A549 treated with CORT108297 at 1 μM for 4 hours (cell line): ENCODE results near the gene GPR45. TPM values are rescaled to one million over a fixed set of nuclear protein-coding genes. Genes with fewer than 3 reads are reported as not detected.

Experiments used
- total RNA-seq: library from RNA; stranded (reverse); fragments of 200-300 nt; extraction: Qiagen RNA extraction; gene quantifications from 5 replicates; pipeline ENCODE4 v1.2.3, GENCODE V29; 2022

Gene GPR45, protein sequence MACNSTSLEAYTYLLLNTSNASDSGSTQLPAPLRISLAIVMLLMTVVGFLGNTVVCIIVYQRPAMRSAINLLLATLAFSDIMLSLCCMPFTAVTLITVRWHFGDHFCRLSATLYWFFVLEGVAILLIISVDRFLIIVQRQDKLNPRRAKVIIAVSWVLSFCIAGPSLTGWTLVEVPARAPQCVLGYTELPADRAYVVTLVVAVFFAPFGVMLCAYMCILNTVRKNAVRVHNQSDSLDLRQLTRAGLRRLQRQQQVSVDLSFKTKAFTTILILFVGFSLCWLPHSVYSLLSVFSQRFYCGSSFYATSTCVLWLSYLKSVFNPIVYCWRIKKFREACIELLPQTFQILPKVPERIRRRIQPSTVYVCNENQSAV
- total RNA-seq: not detected in 5 replicates

DNA sequence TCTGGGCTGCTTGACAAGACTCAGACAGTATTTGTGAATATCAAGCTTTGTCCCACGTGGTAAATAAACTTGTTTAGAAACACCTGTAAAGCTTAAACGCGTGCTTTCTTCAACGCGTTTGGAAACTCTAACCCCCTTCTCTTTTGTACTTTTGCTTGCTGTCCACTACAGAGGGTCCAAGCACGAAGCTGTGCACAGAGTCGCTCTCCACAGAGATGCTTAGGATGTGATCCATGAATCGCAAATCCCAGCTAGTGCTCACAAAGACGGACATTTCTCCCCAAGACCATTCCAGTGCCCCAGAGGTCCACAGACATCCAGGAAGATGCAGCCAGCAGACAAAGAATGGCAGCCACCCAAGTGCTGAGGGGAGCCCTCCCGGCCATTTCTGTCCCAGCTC, at the start of gene GPR45:
GPR45 (plus strand) TSS at position 301 of the 400 bp plus-strand sequence. CDS start 116 bp downstream, outside the sequence.

Other genes with a start within 250 kb of the GPR45 start
- 30.6 to 37.8 TPM (median 31.1 TPM) in 5 replicates for gene MRPS9, start 203.7 kb upstream of the GPR45 start, total RNA-seq
- 15.2 to 18.1 TPM (median 16.8 TPM) in 5 replicates for gene TGFBRAP1, start 88.0 kb downstream of the GPR45 start, total RNA-seq
- 12.5 to 15.4 TPM (median 13.9 TPM) in 5 replicates for gene C2orf49, start 95.8 kb downstream of the GPR45 start, total RNA-seq
- gene FHL2, start 157.3 kb downstream of the GPR45 start, total RNA-seq: 63.4 to 81.4 TPM (median 73.1 TPM) in 5 replicates